Smooth muscle cell (in vitro differentiated cells): ENCODE data around the gene WSB2. TPM values are rescaled to one million over a fixed set of nuclear protein-coding genes. Genes with fewer than 3 reads are reported as not detected.

ENCODE experiments used
- DNase-seq: peaks from one replicate; lab custom pipeline; 2025; ENCODE audit not compliant: unreplicated experiment; lab: John Stamatoyannopoulos, UW
- H2AFZ ChIP-seq: fragments of 200-600 bp; sonication (generic); 2 replicates; pipeline ENCODE4 v1.6.0; 2016; ENCODE audit warnings: antibody characterized with exemption, low read depth, mild to moderate bottlenecking
- H3F3A ChIP-seq: fragments of 200-600 bp; sonication (generic); 2 replicates; pipeline ENCODE4 v1.6.0; 2017; ENCODE audit warnings: antibody characterized with exemption, low read depth
- H3K27ac ChIP-seq: fragments of 200-600 bp; sonication (generic); 2 replicates; pipeline ENCODE4 v1.5.1; 2016; ENCODE audit warnings: low read depth, mild to moderate bottlenecking
- H3K27me3 ChIP-seq: fragments of 200-600 bp; sonication (generic); 2 replicates; pipeline ENCODE4 v1.6.1; 2016; ENCODE audit warnings: low read depth, mild to moderate bottlenecking
- H3K36me3 ChIP-seq: fragments of 200-600 bp; sonication (generic); 2 replicates; pipeline ENCODE4 v1.5.1; 2016; ENCODE audit warnings: low read depth
- H3K4me1 ChIP-seq: fragments of 200-600 bp; sonication (generic); 2 replicates; pipeline ENCODE4 v1.5.1; 2016; ENCODE audit warnings: low read depth
- H3K4me2 ChIP-seq: fragments of 200-600 bp; sonication (generic); 2 replicates; pipeline ENCODE4 v1.6.0; 2016; ENCODE audit warnings: mild to moderate bottlenecking
- H3K4me3 ChIP-seq: fragments of 200-600 bp; sonication (generic); 2 replicates; pipeline ENCODE4 v1.5.1; 2016; ENCODE audit warnings: mild to moderate bottlenecking
- H3K79me2 ChIP-seq: fragments of 200-600 bp; sonication (generic); 2 replicates; pipeline ENCODE4 v1.6.0; 2016; ENCODE audit warnings: low read depth, mild to moderate bottlenecking
- H3K9ac ChIP-seq: fragments of 200-600 bp; sonication (generic); 2 replicates; pipeline ENCODE4 v1.6.0; 2016; ENCODE audit warnings: low read depth
- H3K9me3 ChIP-seq: fragments of 200-600 bp; sonication (generic); replicated peaks from 2 replicates; pipeline ENCODE4 v1.5.1; 2016; ENCODE audit warnings: low read depth
- H4K20me1 ChIP-seq: fragments of 200-600 bp; sonication (generic); 2 replicates; pipeline ENCODE4 v1.6.0; 2016; ENCODE audit warnings: low read depth
- CTCF ChIP-seq: fragments of 200-600 bp; sonication (generic); IDR thresholded peaks from 2 replicates; pipeline ENCODE4 v1.5.1; 2017; ENCODE audit warnings: borderline replicate concordance, mild to moderate bottlenecking, antibody characterized with exemption; ENCODE audit not compliant: insufficient read depth, poor library complexity, severe bottlenecking
- WGBS: methylation state at CpG from one replicate; pipeline ENCODE4 v1.1.7; 2016; ENCODE audit warnings: low lambda C conversion rate; 5-methylcytosine and 5-hydroxymethylcytosine counted together
- polyA plus RNA-seq: library from polyadenylated mRNA; unstranded; fragments of >200 nt; fragmentation: Nextera tagmentation; extraction: Ambion mirVana; gene quantifications from 2 replicates; pipeline ENCODE4 v1.2.1, GENCODE V29; 2016
- total RNA-seq: library from RNA; depleted of rRNA; stranded (reverse); fragments of >200 nt; gene quantifications from 2 replicates; pipeline ENCODE4 v1.2.3, GENCODE V29; 2014

The WSB2 gene
- total and polyA plus RNA-seq, 2 experiments from 2014 or later = 48.1 to 78.2 TPM

DNA sequence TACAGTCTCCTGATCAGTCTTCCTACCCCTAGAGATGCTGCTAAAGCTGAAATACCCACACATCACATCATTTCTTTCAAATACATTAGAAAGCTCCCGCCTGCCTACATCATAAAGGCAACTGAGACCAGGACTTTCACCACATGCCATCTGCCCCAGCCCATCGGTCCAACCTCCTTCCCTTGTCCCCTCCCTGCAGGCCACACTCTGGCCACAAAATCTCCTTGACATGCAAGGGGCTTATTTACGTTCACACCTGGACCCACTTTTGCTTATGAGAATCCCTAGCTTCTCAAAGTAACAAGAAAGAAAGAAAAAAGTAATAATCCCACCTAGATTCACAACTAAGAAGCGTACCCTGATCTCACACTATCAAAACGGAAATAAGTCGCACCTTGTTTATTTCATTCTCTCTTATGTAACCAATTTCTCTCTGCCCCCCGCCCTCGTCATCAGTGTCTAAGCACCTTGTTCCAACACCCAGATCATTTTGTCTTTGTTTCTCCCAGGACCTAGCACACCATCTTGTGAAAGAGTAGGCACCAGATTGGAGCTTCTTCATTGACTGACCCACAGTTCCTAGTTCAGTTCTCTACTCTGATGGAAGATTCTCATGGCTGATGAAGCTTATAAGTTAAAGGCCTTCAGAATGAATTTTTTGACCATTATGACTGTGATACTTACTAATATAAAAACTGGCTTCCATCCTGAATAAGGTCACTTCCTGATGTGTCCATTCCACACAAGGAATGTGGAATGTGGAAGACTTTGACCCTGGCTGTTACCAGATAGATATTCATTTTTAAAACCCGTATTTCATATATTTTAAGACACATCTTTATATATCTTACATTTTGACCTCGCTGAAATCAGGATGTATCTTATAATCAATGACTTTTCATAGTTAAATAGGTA lies 7.7 kb downstream of the WSB2 start:
- Histone ChIP-seq H3K79me2 (peaks cover 80% of the 10 kb centered on the region), H3K36me3 (no peaks in the 10 kb centered on the region), H3K9ac (peak overlapping the region; percentile 7)

DNA sequence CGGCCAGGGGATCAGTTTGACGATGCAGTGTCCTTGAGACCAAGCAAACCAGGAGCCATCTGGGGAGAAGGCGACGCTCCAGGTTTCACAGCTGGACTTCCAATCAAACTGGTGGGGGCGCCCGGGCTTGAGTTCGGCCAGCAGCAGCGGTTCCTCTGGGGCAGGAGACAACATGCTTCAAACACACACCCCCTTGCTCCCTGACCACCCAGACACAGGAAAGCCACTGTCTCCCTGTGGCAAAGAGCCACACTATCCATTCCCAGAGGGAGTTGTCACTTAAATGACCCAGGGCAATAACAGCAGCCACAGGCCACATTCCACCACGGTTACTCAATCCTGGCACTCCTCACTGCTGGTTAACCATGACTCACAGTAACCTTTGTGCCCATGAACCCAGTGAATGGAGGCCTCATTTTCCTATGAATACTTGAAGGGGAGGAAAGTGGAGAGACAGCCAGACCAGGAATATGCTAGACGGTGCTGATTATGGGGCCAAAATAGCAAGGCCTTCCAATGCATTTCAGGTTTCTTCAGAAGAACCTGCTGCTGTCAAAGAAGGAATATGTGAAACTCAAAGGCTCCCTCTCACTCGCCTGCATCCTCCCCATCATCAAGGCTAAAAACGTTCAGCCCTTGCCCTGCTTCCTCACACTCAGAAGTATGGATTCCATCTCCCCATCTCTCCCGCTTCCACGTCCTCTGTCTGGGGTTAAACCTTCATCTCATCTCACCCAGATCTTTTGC lies 8.5 kb downstream of the WSB2 start:
- H4K20me1 ChIP-seq = peaks cover 65% of the 10 kb centered on the region
- peak overlapping the region; percentile 7 for H3K9ac ChIP-seq
- WGBS = 48% methylated on average over 14 of the region's 14 CpGs
- no peak overlapping the region for H2AFZ ChIP-seq
- H3K79me2 ChIP-seq = peaks cover 71% of the 10 kb centered on the region
- peaks cover 11% of the 10 kb centered on the region for H3F3A ChIP-seq
- peak; percentile 18 for DNase-seq
- H3K4me3 ChIP-seq = no peak overlapping the region
- H3K36me3 ChIP-seq = no peaks in the 10 kb centered on the region
- H3K27ac ChIP-seq = peak overlapping the region; percentile 76
- TF ChIP-seq CTCF = no peak
- no peaks in the 10 kb centered on the region for H3K9me3 ChIP-seq
- H3K4me1 ChIP-seq = peaks cover 3% of the 10 kb centered on the region
- peak overlapping the region; percentile 11 for H3K4me2 ChIP-seq
- no peaks in the 10 kb centered on the region for H3K27me3 ChIP-seq

More for the DNA sequence above, 7.7 kb downstream of the WSB2 start:
- H4K20me1 ChIP-seq = peaks cover 59% of the 10 kb centered on the region
- H2AFZ ChIP-seq = no peak overlapping the region
- H3F3A ChIP-seq = peaks cover 11% of the 10 kb centered on the region
- peak overlapping the region; percentile 5 for H3K4me2 ChIP-seq
- peak overlapping the region; percentile 76 for H3K27ac ChIP-seq
- H3K9me3 ChIP-seq = no peaks in the 10 kb centered on the region
- 97% methylated on average over 10 of the region's 10 CpGs for WGBS
- no peaks in the 10 kb centered on the region for H3K27me3 ChIP-seq
- DNase-seq = no peak
- H3K4me3 ChIP-seq = no peak overlapping the region
- peaks cover 3% of the 10 kb centered on the region for H3K4me1 ChIP-seq
- TF ChIP-seq CTCF = no peak

DNA sequence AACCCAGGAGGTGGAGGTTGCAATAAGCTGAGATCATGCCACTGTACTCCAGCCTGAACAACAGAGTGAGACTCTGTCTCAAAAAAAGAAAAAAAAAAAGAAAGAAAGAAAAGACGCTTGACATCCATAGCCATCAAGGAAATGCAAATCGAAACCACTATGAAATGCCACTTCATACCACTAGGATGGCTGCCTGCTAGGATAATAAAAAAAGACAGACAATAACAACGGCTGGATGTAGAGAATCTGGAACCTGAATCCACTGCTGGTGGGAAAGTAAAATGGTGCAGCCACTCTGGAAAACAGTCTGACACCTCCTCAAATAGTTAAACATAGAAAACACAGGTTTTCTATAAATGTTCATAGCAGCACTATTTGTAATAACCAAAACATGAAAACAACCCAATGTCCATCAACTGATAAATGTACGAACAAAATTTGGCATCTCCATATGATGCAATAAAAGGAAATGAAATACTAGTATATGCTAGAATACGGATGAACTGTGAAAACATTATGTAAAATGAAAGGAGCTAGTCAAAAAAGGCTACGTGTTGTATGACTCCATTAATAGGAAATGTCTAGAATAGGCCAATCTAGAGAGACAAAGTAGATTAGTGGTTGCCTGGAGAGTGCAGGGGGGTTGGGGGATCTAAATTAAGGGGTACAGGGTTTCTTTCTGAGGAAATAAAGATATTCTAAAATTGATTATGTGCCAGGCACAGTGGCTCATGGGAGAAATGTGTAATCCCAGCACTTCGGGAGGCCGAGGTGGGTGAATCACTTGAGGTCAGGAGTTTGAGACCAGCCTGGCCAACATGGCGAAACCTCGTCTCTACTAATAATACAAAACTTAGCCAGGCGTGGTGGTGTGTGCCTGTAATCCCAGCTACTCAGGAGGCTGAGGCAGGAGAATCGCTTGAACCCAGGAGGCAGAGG lies 9.7 kb downstream of the WSB2 start:
- no peaks in the 10 kb centered on the region for H3K9me3 ChIP-seq
- no peak for DNase-seq
- H3K27ac ChIP-seq = peak overlapping the region; percentile 76
- H3K9ac ChIP-seq = no peak overlapping the region
- H3K36me3 ChIP-seq = no peaks in the 10 kb centered on the region
- H3F3A ChIP-seq = peaks cover 11% of the 10 kb centered on the region
- no peak overlapping the region for H2AFZ ChIP-seq
- H3K4me2 ChIP-seq = no peak overlapping the region
- 90% methylated on average over 12 of the region's 12 CpGs for WGBS
- no peak for TF ChIP-seq CTCF
- H3K27me3 ChIP-seq = no peaks in the 10 kb centered on the region
- peaks cover 3% of the 10 kb centered on the region for H3K4me1 ChIP-seq
- no peak overlapping the region for H3K4me3 ChIP-seq
- H3K79me2 ChIP-seq = peaks cover 62% of the 10 kb centered on the region
- peaks cover 74% of the 10 kb centered on the region for H4K20me1 ChIP-seq
